ENCODE data around the gene GRK1.

Gene GRK1

DNA sequence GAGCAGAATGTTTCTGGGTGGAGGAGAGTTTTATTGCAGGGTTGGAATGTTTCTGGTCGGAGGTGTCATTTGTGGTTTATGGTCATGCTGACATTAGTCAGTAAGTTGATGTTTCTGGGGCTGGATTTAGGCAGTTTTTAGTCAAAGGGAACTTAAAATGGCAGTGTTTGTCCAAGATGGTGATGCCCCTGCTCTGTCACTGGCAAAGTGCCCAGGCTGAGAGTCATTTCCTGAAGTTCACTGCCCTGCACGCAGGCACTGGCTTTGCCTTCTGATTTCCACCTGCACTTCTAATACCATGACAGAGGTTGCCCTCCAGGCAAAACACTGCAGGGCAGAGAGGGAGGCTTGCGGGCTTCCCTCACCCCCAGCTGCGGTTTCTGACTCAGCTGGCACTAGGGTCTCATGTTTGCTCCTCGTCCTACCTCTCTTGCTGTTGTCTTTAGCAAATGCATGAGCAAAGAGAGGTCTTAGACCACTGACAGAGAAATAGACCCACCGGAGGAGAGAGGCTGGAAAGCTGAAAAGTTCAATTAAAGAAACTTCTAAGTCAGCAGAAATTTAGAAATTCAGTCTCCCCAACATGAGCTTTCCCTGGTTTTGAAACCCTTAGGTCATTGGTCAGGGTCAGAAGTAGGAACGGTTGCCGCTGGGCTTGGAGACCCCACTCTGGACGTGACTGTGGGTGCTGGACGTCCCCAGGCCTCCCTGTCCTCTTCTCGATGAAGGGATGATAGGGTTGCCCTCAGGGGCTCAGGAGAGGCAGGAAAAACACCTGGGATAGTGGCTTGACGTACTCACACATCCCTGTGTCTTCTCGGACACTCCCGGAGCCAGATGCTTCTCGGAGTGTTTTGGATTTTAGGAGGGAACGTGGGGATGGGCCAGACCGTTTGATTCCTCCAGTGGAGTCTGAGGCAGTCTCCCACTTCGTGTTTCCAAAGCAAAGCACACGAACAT, 118.3 kb downstream of the GRK1 start:
- Histone ChIP-seq H3K36me3 (ENCODE audit: low read depth) (0 out of 2 replicates have a peak, but pooled peaks cover 3% of the 10 kb centered on the region), H3K27ac (ENCODE audit: poor library complexity, severe bottlenecking) (peak overlapping the region; percentile 86), H3K4me1 (ENCODE audit: insufficient read depth, poor library complexity, severe bottlenecking) (peaks cover 45% of the 10 kb centered on the region), H3K27me3 (ENCODE audit: insufficient read depth, poor library complexity, severe bottlenecking) (no peaks in the 10 kb centered on the region), H3K9me3 (ENCODE audit: severe bottlenecking) (no peaks in the 10 kb centered on the region), H3K4me3 (ENCODE audit: severe bottlenecking) (no peak overlapping the region)
- DNase-seq (ENCODE audit: low spot score) (peak; percentile 96), ATAC-seq (ENCODE audit: low read depth) (peak; percentile 88)
- TF ChIP-seq, protein P1, sequence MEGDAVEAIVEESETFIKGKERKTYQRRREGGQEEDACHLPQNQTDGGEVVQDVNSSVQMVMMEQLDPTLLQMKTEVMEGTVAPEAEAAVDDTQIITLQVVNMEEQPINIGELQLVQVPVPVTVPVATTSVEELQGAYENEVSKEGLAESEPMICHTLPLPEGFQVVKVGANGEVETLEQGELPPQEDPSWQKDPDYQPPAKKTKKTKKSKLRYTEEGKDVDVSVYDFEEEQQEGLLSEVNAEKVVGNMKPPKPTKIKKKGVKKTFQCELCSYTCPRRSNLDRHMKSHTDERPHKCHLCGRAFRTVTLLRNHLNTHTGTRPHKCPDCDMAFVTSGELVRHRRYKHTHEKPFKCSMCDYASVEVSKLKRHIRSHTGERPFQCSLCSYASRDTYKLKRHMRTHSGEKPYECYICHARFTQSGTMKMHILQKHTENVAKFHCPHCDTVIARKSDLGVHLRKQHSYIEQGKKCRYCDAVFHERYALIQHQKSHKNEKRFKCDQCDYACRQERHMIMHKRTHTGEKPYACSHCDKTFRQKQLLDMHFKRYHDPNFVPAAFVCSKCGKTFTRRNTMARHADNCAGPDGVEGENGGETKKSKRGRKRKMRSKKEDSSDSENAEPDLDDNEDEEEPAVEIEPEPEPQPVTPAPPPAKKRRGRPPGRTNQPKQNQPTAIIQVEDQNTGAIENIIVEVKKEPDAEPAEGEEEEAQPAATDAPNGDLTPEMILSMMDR (IDR thresholded peaks at IDR 0.05; ENCODE audit: poor library complexity, severe bottlenecking), result no peak

DNA sequence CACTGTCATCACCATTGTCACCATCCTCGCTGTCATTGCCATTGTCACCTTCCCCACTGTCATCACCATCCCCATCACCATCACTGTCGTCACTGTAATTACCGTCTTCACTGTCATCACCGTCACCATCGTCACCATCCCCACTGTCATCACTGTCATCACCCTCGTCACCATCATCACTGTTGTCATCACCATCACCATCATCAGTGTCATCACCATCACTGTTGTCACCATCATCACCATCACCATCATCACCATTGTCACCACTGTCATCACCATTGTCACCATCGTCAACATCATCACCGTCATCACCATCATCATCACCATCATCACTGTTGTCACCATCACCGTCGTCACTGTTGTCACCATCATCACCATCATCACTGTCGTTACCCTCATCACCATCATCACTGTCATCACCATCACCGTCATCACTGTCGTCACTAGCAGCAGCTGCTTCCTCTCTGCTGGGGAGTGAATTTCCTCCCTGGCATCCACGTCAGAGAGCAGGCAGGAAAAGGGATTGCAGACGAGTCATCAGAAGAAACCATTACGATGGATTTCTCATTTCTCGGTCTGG, 119.3 kb downstream of the GRK1 start:
- TF ChIP-seq, protein P1 (IDR thresholded peaks at IDR 0.05; ENCODE audit: poor library complexity, severe bottlenecking), result no peak
- ATAC-seq (ENCODE audit: low read depth), result no peak
- Histone ChIP-seq H3K36me3 (ENCODE audit: low read depth) (0 out of 2 replicates have a peak, but pooled peaks cover 3% of the 10 kb centered on the region), H3K27ac (ENCODE audit: poor library complexity, severe bottlenecking) (no peak overlapping the region), H3K4me1 (ENCODE audit: insufficient read depth, poor library complexity, severe bottlenecking) (peaks cover 40% of the 10 kb centered on the region), H3K27me3 (ENCODE audit: insufficient read depth, poor library complexity, severe bottlenecking) (no peaks in the 10 kb centered on the region), H3K9me3 (ENCODE audit: severe bottlenecking) (no peaks in the 10 kb centered on the region), H3K4me3 (ENCODE audit: severe bottlenecking) (no peak overlapping the region)
- no peak for DNase-seq (ENCODE audit: low spot score)

Data from RWPE2 (cell line).